GDM1 (cell line): ENCODE data around the gene DUT.
"Not testable (repeated sequence)": the region's sequence is repeated elsewhere in the genome, so short reads cannot be mapped to it uniquely, and the experiment has no call there.

ENCODE experiments used
- DNase-seq: peaks from one replicate; lab custom pipeline; 2025; lab: John Stamatoyannopoulos, UW

The DUT gene

GRCh38 chr15:48330855-48331795, at the start of gene DUT:
Gene DUT, plus strand, starts transcription at chr15:48331429. Its CDS starts 87 bp downstream, at chr15:48331516.
- peak; percentile 85 for DNase-seq

- DNase-seq: no peak
These were observed 49.6 kb upstream of the DUT start for GRCh38 chr15:48281674-48282073.

GRCh38 chr15:48282216-48282615, 49.0 kb upstream of the DUT start:
- DNase-seq: no peak

- no peak for DNase-seq
These were observed 47.7 kb upstream of the DUT start for GRCh38 chr15:48283396-48284145.

- peak; percentile 24 for DNase-seq
These were observed 45.7 kb upstream of the DUT start for GRCh38 chr15:48285329-48286214.

- no peak for DNase-seq
These were observed 41.6 kb upstream of the DUT start for GRCh38 chr15:48289628-48290027.

- DNase-seq: no peak
These were observed 38.8 kb upstream of the DUT start for GRCh38 chr15:48292458-48292857.

GRCh38 chr15:48297668-48298067, 33.6 kb upstream of the DUT start:
- no peak for DNase-seq

- no peak for DNase-seq
These were observed 32.3 kb upstream of the DUT start for GRCh38 chr15:48298914-48299313.

GRCh38 chr15:48300038-48300437, 31.2 kb upstream of the DUT start:
- no peak for DNase-seq

- no peak for DNase-seq
These were observed 26.8 kb upstream of the DUT start for GRCh38 chr15:48304398-48304797.

- DNase-seq: no peak
These were observed 24.6 kb upstream of the DUT start for GRCh38 chr15:48306639-48307038.

- no peak for DNase-seq
These were observed 23.6 kb upstream of the DUT start for GRCh38 chr15:48307586-48307985.

- DNase-seq: no peak
These were observed 21.5 kb upstream of the DUT start for GRCh38 chr15:48309740-48310139.

GRCh38 chr15:48313216-48313615, 18.0 kb upstream of the DUT start:
- no peak for DNase-seq

GRCh38 chr15:48315041-48315440, 16.2 kb upstream of the DUT start:
- DNase-seq: no peak

GRCh38 chr15:48317221-48317620, 14.0 kb upstream of the DUT start:
- no peak for DNase-seq

- no peak for DNase-seq
These were observed 13.1 kb upstream of the DUT start for GRCh38 chr15:48318131-48318530.

GRCh38 chr15:48323294-48323693, 7.9 kb upstream of the DUT start:
- DNase-seq: no peak

GRCh38 chr15:48324949-48325348, 6.3 kb upstream of the DUT start:
- no peak for DNase-seq

- no peak for DNase-seq
These were observed 5.8 kb upstream of the DUT start for GRCh38 chr15:48325400-48325799.

GRCh38 chr15:48326180-48326579, 5.0 kb upstream of the DUT start:
- DNase-seq: not testable (repeated sequence)
